ENCODE measurements around the gene FLVCR2.

Gene FLVCR2

GRCh38 chr14:75568791-75569190 lies 9.6 kb upstream of the FLVCR2 start:
- no peaks in the 10 kb centered on the region for H3K4me1 ChIP-seq (ENCODE audit: insufficient read depth, poor library complexity, severe bottlenecking)
- no peak for TF ChIP-seq CTCF (IDR thresholded peaks at IDR 0.05; ENCODE audit: poor library complexity, severe bottlenecking)
- ATAC-seq (ENCODE audit: low read depth) (no peak), DNase-seq (ENCODE audit: low spot score) (no peak)
- no peaks in the 10 kb centered on the region for H3K27me3 ChIP-seq (ENCODE audit: insufficient read depth, poor library complexity, severe bottlenecking)
- H3K9me3 ChIP-seq (ENCODE audit: severe bottlenecking): no peaks in the 10 kb centered on the region
- H3K36me3 ChIP-seq (ENCODE audit: low read depth): no peaks in the 10 kb centered on the region
- H3K4me3 ChIP-seq (ENCODE audit: severe bottlenecking): no peak overlapping the region
- H3K27ac ChIP-seq (ENCODE audit: poor library complexity, severe bottlenecking): no peak overlapping the region

GRCh38 chr14:75570797-75571196 lies 7.6 kb upstream of the FLVCR2 start:
- DNase-seq (ENCODE audit: low spot score): no peak

GRCh38 chr14:75572104-75572503 lies 6.3 kb upstream of the FLVCR2 start:
- Histone ChIP-seq H3K9me3 (ENCODE audit: severe bottlenecking) (no peaks in the 10 kb centered on the region), H3K4me1 (ENCODE audit: insufficient read depth, poor library complexity, severe bottlenecking) (no peaks in the 10 kb centered on the region), H3K27ac (ENCODE audit: poor library complexity, severe bottlenecking) (no peak overlapping the region), H3K27me3 (ENCODE audit: insufficient read depth, poor library complexity, severe bottlenecking) (no peaks in the 10 kb centered on the region), H3K4me3 (ENCODE audit: severe bottlenecking) (no peak overlapping the region), H3K36me3 (ENCODE audit: low read depth) (no peaks in the 10 kb centered on the region)
- no peak for DNase-seq (ENCODE audit: low spot score)
- TF ChIP-seq CTCF (IDR thresholded peaks at IDR 0.05; ENCODE audit: poor library complexity, severe bottlenecking): no peak
- ATAC-seq (ENCODE audit: low read depth): no peak

More at GRCh38 chr14:75570797-75571196, 7.6 kb upstream of the FLVCR2 start:
- Histone ChIP-seq H3K9me3 (ENCODE audit: severe bottlenecking) (no peaks in the 10 kb centered on the region), H3K27ac (ENCODE audit: poor library complexity, severe bottlenecking) (no peak overlapping the region), H3K4me3 (ENCODE audit: severe bottlenecking) (no peak overlapping the region), H3K27me3 (ENCODE audit: insufficient read depth, poor library complexity, severe bottlenecking) (no peaks in the 10 kb centered on the region), H3K4me1 (ENCODE audit: insufficient read depth, poor library complexity, severe bottlenecking) (no peaks in the 10 kb centered on the region), H3K36me3 (ENCODE audit: low read depth) (no peaks in the 10 kb centered on the region)
- TF ChIP-seq CTCF (IDR thresholded peaks at IDR 0.05; ENCODE audit: poor library complexity, severe bottlenecking): no peak
- ATAC-seq (ENCODE audit: low read depth): no peak

GRCh38 chr14:75577090-75577489 lies 1.3 kb upstream of the FLVCR2 start:
- H3K27ac ChIP-seq (ENCODE audit: poor library complexity, severe bottlenecking): no peak overlapping the region
- ATAC-seq (ENCODE audit: low read depth): no peak

More at GRCh38 chr14:75577090-75577489, 1.3 kb upstream of the FLVCR2 start:
- no peak for DNase-seq (ENCODE audit: low spot score)
- H3K4me3 ChIP-seq (ENCODE audit: severe bottlenecking): no peak overlapping the region
- H3K9me3 ChIP-seq (ENCODE audit: severe bottlenecking): no peaks in the 10 kb centered on the region
- no peaks in the 10 kb centered on the region for H3K36me3 ChIP-seq (ENCODE audit: low read depth)
- no peaks in the 10 kb centered on the region for H3K4me1 ChIP-seq (ENCODE audit: insufficient read depth, poor library complexity, severe bottlenecking)
- no peaks in the 10 kb centered on the region for H3K27me3 ChIP-seq (ENCODE audit: insufficient read depth, poor library complexity, severe bottlenecking)
- TF ChIP-seq CTCF (IDR thresholded peaks at IDR 0.05; ENCODE audit: poor library complexity, severe bottlenecking): no peak

Measured in RWPE2 (cell line).